Measurements from ENCODE around the gene AKIP1.
A peak's percentile ranks its signal among the peaks of the same experiment; 100 is the strongest.

Gene AKIP1

DNA sequence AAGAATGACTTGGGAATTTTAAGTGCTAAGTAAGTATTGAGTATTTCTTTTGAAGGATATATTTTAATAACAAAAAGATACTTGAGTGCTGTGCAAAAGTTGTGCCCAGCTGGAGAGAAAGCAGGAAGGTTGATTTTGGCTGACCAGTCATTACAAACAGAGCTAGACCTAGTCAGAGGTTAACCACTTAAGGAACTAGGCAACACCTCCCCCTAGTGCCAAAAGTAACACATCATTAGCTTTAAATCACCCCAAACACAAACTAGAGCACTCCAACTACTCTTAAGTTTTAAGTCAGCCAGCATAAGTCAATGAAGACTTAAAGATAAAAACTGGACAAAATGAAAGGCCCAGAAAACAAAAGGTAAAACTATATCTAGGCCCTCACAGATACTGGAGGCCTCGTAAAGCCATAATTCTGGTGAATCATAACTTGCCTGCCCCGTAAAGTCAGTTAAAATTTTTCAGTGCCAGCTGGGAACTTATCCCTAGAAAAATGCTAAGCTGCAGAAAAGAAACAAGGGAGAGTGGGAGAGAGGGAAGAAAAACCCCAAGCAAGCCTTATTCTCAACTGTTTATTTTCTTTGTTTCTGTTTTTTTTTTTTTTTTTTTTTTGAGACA lies 48.7 kb downstream of the AKIP1 start:
- DNase-seq (ENCODE audit: low read depth, low spot score): peak; percentile 56

DNA sequence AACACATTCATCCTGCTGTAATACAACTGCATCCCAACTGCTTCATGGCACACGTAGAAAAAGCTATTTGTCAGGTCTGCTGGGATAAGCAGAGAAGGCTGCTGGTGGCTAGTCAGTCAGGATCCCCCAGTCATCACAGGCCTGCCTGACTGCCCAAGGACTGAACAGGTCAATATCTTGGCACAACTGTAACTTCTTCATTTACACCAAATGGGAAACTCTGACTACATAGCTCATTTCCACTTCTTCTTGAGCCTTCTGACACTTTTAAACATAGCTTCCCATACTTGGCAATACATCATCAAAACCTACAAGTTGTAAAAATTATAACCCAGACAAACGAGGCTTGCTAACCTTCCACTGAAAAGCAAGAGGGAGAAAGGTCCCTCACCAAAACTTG lies 50.4 kb downstream of the AKIP1 start:
- no peak for DNase-seq (ENCODE audit: low read depth, low spot score)

DNA sequence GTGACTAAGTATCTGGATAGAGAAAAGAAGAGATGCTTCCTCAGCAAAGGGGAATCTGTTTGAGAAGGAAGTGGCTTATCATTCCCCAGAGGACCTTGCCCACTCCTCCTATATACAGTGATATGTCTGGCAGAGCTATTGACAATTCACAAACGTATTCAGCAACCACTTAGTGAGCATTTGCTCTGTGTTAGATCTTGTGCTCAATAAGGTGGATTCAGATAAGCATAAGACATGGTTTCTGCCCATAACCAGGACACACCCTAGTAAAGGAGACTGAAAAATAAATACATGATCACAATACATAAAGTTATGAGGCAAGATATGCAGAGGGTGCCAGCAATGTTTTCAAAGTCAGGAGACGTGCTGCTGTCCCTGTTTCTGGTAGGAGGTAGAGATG lies 51.9 kb downstream of the AKIP1 start:
- no peak for DNase-seq (ENCODE audit: low read depth, low spot score)

DNA sequence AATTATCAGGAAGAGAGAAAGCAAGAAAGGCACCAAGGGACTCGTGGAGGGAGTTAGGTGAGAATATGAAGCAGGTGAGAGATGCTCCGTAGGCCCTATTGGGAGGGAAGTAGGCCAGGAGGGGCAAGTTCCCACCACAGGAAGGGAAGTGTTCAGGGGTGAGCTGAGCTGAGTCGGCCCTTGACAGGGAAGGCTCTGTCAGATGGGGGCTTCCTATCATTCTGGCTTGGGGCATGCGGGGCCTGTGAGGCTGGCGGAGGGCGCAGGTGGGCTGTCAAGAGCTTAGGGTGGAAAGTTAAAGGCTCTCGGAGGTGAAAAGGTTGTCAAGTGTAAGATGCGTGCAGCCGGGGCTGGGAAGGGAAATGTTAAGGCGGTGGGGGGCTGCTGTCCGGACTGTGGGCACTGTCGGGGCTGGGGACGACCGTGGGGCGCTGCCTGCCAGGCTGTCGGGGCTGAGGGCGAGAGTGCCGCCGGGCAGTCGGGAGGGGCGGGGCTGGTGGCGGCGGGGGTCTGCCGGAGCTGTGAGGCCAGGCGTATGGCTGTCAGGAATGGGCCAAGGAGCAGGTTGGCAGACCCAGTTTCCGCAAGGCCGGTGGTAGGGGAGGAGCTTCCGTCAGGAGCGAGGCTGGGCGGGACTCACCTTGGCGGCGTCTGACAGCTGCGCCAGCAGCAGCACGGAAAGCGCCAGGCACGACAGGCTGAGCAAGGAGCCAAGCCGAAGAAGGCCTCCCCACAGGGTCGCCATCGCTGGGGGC lies 52.8 kb downstream of the AKIP1 start:
- peak; percentile 90 for DNase-seq (ENCODE audit: low read depth, low spot score)

DNA sequence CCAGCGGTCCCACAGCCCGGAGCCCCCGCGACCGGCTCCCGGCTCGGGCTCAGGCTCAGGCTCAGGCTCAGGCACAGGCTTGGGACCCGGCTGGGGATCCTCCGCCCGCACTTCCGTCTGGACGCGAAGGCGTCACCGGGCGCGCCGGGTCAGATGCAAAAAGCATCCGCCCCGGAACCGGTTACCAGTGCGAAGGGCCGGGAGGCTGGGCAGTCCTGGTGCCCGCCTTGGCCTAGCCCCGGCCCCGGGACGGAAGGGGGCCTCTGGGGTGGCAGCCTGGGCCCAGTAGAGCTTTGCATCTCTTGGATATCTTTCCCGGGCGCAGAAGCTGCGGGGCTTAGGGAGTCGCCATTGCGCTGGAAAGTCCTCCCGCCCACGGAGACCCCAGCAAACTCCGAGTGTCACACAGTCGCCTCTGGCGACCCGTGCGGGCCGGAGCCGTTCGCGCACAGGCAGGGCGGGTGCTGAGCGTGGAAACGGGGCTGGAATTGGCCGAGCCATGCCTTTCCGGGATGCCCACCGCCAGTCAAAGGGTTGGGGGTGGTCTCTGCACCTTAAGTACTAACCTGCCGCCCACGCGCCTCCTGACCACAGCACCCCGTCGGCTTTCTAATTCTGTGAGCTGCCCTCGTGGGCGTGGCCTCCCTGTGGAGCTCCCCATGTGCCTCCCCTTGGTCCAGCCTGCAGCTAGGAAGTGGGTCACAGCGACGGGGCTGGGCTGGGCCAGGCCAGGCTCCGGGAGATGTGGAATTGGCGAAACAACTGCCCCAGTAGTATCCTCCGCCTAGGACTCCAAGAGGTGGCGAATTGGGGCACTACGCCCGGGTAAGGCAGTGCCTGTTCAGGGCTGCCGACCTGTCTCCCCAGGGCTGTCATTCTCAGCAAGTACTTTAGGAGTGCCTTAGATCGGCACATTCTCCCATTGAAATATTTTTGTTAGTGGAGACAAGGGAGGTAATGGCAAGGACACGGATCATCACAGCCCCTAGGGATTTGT lies 53.6 kb downstream of the AKIP1 start, which contains the start of gene TMEM9B:
TSS of gene TMEM9B (minus strand) at position 119 of the 997 bp plus-strand sequence. CDS start 129 bp downstream, outside the sequence.
- DNase-seq (ENCODE audit: low read depth, low spot score): peak; percentile 91

DNA sequence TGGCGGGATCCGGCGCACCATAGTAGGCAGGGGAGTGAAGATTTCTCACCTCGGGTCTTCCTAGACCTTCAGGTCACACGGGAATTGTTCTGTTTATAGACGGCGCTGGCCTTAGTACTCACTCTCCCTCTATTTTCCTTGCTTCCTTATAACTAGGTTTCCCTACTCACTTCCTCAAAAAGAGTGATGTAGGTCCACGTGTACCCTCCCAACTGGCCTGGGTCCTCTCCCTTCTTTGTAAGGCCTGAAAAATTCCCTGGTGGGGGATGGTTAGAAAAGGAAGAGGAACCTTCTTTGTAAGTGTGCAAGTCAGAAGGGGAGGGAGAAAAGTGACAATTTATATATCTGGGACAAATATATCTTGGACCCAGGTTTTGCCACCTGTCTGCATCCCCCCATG lies 56.2 kb downstream of the AKIP1 start:
- DNase-seq (ENCODE audit: low read depth, low spot score): no peak
